GM12865 (cell line): ENCODE data around the gene LRCH2.
"Not testable (repeated sequence)": the region's sequence is repeated elsewhere in the genome, so short reads cannot be mapped to it uniquely, and the experiment has no call there.

Experiments used
- DNase-seq: peaks from one replicate; pipeline ENCODE4 v3.0.0; 2010; ENCODE audit warnings: low read depth
- H3K4me3 ChIP-seq: 2 replicates; pipeline ENCODE4 v1.5.1; 2011; ENCODE audit warnings: mild to moderate bottlenecking, low read depth, low read length, control low read depth
- TF ChIP-seq, protein P1 (sequence below): IDR thresholded peaks from 2 replicates; pipeline ENCODE4 v1.5.1; 2011; ENCODE audit warnings: low read length, control low read depth, low read depth, inconsistent platforms; ENCODE audit not compliant: insufficient read depth; ENCODE audit errors: missing control alignments

LRCH2 gene

DNA sequence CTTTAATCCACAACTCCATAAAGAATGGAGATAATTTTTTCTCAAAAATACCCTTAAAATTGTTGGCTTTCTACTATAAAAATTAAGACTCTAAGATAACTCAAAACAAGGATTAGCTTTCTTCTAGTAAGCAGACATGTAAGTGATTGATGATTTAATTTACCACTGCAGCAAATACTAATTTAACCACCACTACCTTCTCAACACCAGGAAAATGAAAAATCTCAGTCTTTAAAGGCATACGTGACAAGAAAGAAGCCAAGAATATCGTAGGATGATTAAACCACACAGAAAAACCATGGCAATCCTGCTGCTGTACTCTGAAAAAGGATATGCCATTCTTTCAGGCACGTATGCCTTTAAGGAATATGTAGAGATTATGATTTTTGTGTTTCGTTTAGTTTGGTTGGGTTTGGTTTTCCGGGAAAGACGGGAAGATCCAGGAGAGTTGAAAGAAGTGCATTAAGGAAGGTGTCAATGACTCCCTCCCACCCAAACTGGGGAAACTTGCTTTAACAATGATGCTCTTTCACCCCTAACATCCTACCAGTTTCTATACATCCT, 881 bp downstream of the LRCH2 start:
- TF ChIP-seq, protein P1, sequence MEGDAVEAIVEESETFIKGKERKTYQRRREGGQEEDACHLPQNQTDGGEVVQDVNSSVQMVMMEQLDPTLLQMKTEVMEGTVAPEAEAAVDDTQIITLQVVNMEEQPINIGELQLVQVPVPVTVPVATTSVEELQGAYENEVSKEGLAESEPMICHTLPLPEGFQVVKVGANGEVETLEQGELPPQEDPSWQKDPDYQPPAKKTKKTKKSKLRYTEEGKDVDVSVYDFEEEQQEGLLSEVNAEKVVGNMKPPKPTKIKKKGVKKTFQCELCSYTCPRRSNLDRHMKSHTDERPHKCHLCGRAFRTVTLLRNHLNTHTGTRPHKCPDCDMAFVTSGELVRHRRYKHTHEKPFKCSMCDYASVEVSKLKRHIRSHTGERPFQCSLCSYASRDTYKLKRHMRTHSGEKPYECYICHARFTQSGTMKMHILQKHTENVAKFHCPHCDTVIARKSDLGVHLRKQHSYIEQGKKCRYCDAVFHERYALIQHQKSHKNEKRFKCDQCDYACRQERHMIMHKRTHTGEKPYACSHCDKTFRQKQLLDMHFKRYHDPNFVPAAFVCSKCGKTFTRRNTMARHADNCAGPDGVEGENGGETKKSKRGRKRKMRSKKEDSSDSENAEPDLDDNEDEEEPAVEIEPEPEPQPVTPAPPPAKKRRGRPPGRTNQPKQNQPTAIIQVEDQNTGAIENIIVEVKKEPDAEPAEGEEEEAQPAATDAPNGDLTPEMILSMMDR = no peak
- DNase-seq = no peak
- no peak overlapping the region for H3K4me3 ChIP-seq

- H3K4me3 ChIP-seq = no peak overlapping the region
- TF ChIP-seq, protein P1 = no peak
- DNase-seq = no peak
These were observed 4.4 kb downstream of the LRCH2 start for GRCh38 chrX:115229337-115230003.

DNA sequence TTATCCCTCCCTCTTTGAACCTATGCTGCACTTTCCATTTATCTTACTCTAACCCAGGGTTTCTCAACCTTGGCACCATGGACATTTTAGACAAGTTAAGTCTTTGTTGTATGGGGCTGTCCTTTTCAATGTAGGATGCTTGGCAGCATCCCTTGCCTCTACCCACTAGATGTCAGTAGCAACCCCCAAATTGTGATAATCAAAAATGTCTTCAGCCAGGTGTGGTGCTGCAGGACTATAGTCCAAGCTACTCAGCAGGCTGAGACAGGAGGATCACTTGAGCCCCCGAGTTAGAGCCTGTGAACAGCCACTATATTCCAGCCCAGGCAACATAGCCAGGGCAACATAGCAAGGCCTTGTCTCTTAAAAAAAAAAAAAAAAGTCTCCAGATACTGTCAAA, 7.0 kb downstream of the LRCH2 start:
- TF ChIP-seq, protein P1 = peak; percentile 48
- no peak overlapping the region for H3K4me3 ChIP-seq
- peak; percentile 48 for DNase-seq

GRCh38 chrX:115217346-115217745, 16.6 kb downstream of the LRCH2 start:
- DNase-seq, H3K4me3 ChIP-seq: not testable (repeated sequence)

- DNase-seq = peak; percentile 0
- no peak overlapping the region for H3K4me3 ChIP-seq
- TF ChIP-seq, protein P1 = no peak
These were observed 19.3 kb downstream of the LRCH2 start for GRCh38 chrX:115214605-115215004.

GRCh38 chrX:115214151-115214550, 19.7 kb downstream of the LRCH2 start:
- TF ChIP-seq, protein P1 = no peak
- H3K4me3 ChIP-seq = no peak overlapping the region
- DNase-seq = no peak

- H3K4me3 ChIP-seq, DNase-seq: not testable (repeated sequence)
These were observed 24.3 kb downstream of the LRCH2 start for GRCh38 chrX:115209547-115209946.

- no peak for DNase-seq
- H3K4me3 ChIP-seq = no peak overlapping the region
- TF ChIP-seq, protein P1 = no peak
These were observed 29.9 kb downstream of the LRCH2 start for GRCh38 chrX:115204040-115204439.
